ENCODE data around the gene DEDD. TPM values are rescaled to one million over a fixed set of nuclear protein-coding genes. Genes with fewer than 3 reads are reported as not detected.
A peak's percentile ranks its signal among the peaks of the same experiment; 100 is the strongest.

DEDD gene
- polyA plus RNA-seq, 1 of the 3 experiments (the other 2 are of a cell fraction) = 45.0 TPM

- TF ChIP-seq CTCF (IDR thresholded peaks at IDR 0.05) (peak; percentile 71), TAF1 (IDR thresholded peaks at IDR 0.05; ENCODE audit: borderline replicate concordance, low read depth, low read length) (no peak), RAD21 (IDR thresholded peaks at IDR 0.05; ENCODE audit: low read length) (peak; percentile 70), SMC3 (IDR thresholded peaks at IDR 0.05; ENCODE audit: low read depth, low read length) (peak; percentile 39), ZBTB33 (IDR thresholded peaks at IDR 0.05; ENCODE audit: borderline replicate concordance, low read depth) (no peak)
- no peak overlapping the region for H3K4me3 ChIP-seq (ENCODE audit: low read depth in 2 of 2, low read length in 1 of 2)
- no peaks in the 10 kb centered on the region for H3K27me3 ChIP-seq (ENCODE audit: insufficient read depth)
- no peaks in the 10 kb centered on the region for H4K20me1 ChIP-seq (ENCODE audit: insufficient read depth)
- peaks cover 5% of the 10 kb centered on the region for H3K79me2 ChIP-seq (ENCODE audit: insufficient read depth)
- no peaks in the 10 kb centered on the region for H3K9me2 ChIP-seq
- H3K27ac ChIP-seq (ENCODE audit: low read depth in 2 of 2, low read length in 1 of 2) = no peak overlapping the region
- no peak overlapping the region for H3K4me2 ChIP-seq
- no peaks in the 10 kb centered on the region for H3K4me1 ChIP-seq (ENCODE audit: control insufficient read depth in 1 of 2, insufficient read depth in 2 of 2, low read depth in 1 of 2, low read length in 1 of 2)
- ChIA-PET CTCF (interaction anchor here (0.6 to 2.6 kb wide), 10 partner anchors 15 to 170 kb away, joined by 3 to 15 read pairs (median 4); partner anchors contain the start of genes KLHDC9, NIT1, PFDN2 and TSTD1), POLR2A (no interaction called here)
- H2AFZ ChIP-seq (ENCODE audit: low read depth) = no peak overlapping the region
- H3K36me3 ChIP-seq (replicated peaks in 1 of 2; ENCODE audit: control insufficient read depth in 1 of 2, insufficient read depth in 2 of 2, low read length in 1 of 2) = no peaks in the 10 kb centered on the region
- WGBS (ENCODE audit: low lambda C conversion rate) = 82% methylated on average over 1 of the region's 1 CpG
- no peaks in the 10 kb centered on the region for H3K9me3 ChIP-seq
- peak; percentile 64 for DNase-seq
- peaks cover 11% of the 10 kb centered on the region for H3F3A ChIP-seq (replicated peaks; ENCODE audit: insufficient read depth)
- no peak overlapping the region for H3K9ac ChIP-seq
Observed at GRCh38 chr1:161139766-161140165, 7.3 kb upstream of the DEDD start.

DNA sequence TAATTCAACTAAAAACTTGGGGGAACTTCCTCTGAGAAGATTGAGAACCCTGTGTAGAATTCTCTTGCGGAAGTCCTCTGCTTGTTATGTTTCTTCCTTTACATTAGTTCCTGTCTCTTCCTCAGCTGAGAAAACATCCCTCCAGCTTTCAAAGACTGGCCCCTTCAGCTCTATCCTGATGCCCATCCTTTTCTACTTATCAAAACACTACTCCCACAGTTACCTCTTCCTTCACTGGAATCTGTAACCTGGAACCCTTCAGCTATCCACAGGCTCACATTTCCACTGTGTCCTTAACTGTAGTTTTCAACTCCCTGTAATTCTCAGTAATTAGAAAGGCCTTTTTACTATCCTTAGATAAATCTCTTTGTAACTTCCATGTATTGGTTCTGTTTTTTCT, 6.0 kb upstream of the DEDD start:
- DNase-seq = no peak
- no peak for TF ChIP-seq CTCF (IDR thresholded peaks at IDR 0.05)
- no peak for TF ChIP-seq RXRA (IDR thresholded peaks at IDR 0.05; ENCODE audit: borderline replicate concordance, low read depth)
- TF ChIP-seq RAD21 (IDR thresholded peaks at IDR 0.05; ENCODE audit: low read length) = no peak
- TF ChIP-seq, protein P1, sequence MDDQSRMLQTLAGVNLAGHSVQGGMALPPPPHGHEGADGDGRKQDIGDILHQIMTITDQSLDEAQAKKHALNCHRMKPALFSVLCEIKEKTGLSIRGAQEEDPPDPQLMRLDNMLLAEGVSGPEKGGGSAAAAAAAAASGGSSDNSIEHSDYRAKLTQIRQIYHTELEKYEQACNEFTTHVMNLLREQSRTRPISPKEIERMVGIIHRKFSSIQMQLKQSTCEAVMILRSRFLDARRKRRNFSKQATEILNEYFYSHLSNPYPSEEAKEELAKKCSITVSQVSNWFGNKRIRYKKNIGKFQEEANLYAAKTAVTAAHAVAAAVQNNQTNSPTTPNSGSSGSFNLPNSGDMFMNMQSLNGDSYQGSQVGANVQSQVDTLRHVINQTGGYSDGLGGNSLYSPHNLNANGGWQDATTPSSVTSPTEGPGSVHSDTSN (IDR thresholded peaks at IDR 0.05) = no peak
- no peak for TF ChIP-seq TCF12 (IDR thresholded peaks at IDR 0.05)
- no peak for TF ChIP-seq ZBTB33 (IDR thresholded peaks at IDR 0.05; ENCODE audit: borderline replicate concordance, low read depth)
- TF ChIP-seq YY1 (IDR thresholded peaks at IDR 0.05; ENCODE audit: low read depth) = no peak
- TF ChIP-seq NFIC (IDR thresholded peaks at IDR 0.05; ENCODE audit: borderline replicate concordance) = no peak
- no peak for TF ChIP-seq GATA2 (CRISPR knock-in tag; IDR thresholded peaks at IDR 0.05)
- TF ChIP-seq JUND (IDR thresholded peaks at IDR 0.05) = no peak
- no peak for TF ChIP-seq EZH2phosphoT487 (IDR thresholded peaks at IDR 0.05; ENCODE audit: borderline replicate concordance, low read depth)
- TF ChIP-seq RCOR1 (IDR thresholded peaks at IDR 0.05; ENCODE audit: low read length) = no peak
- TF ChIP-seq, protein P2, sequence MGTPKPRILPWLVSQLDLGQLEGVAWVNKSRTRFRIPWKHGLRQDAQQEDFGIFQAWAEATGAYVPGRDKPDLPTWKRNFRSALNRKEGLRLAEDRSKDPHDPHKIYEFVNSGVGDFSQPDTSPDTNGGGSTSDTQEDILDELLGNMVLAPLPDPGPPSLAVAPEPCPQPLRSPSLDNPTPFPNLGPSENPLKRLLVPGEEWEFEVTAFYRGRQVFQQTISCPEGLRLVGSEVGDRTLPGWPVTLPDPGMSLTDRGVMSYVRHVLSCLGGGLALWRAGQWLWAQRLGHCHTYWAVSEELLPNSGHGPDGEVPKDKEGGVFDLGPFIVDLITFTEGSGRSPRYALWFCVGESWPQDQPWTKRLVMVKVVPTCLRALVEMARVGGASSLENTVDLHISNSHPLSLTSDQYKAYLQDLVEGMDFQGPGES (IDR thresholded peaks at IDR 0.05; ENCODE audit: low read depth, low read length) = no peak
- no peak for TF ChIP-seq TEAD4 (IDR thresholded peaks at IDR 0.05; ENCODE audit: borderline replicate concordance, insufficient read depth)

More for the DNA sequence above, 6.0 kb upstream of the DEDD start:
- Histone ChIP-seq H3K4me1 (ENCODE audit: control insufficient read depth in 1 of 2, insufficient read depth in 2 of 2, low read depth in 1 of 2, low read length in 1 of 2) (peaks cover 0 to 2% of the 10 kb centered on the region in 2 experiments; a peak in 1 of 4 replicates), H3K9me3 (no peaks in the 10 kb centered on the region), H3K9me2 (no peaks in the 10 kb centered on the region), H3K4me2 (no peak overlapping the region), H3K4me3 (ENCODE audit: low read depth in 2 of 2, low read length in 1 of 2) (no peak overlapping the region), H3K27ac (ENCODE audit: low read depth in 2 of 2, low read length in 1 of 2) (no peak overlapping the region), H3K27me3 (ENCODE audit: insufficient read depth) (no peaks in the 10 kb centered on the region), H3K36me3 (replicated peaks in 1 of 2; ENCODE audit: control insufficient read depth in 1 of 2, insufficient read depth in 2 of 2, low read length in 1 of 2) (no peaks in the 10 kb centered on the region), H2AFZ (ENCODE audit: low read depth) (no peak overlapping the region), H3F3A (replicated peaks; ENCODE audit: insufficient read depth) (peaks cover 14% of the 10 kb centered on the region), H3K9ac (no peak overlapping the region), H3K79me2 (ENCODE audit: insufficient read depth) (peaks cover 18% of the 10 kb centered on the region), H4K20me1 (ENCODE audit: insufficient read depth) (no peaks in the 10 kb centered on the region)
- ChIA-PET CTCF (interaction anchor here (0.7 to 2.6 kb wide), 7 partner anchors 16 to 411 kb away, joined by 3 to 15 read pairs (median 6); partner anchors contain the start of genes KLHDC9, PPOX and TSTD1), POLR2A (no interaction called here)
- WGBS (ENCODE audit: low lambda C conversion rate) = 96% methylated on average over 1 of the region's 1 CpG
